Measurements from ENCODE around the gene NRP2. TPM values are rescaled to one million over a fixed set of nuclear protein-coding genes. Genes with fewer than 3 reads are reported as not detected.
A peak's percentile ranks its signal among the peaks of the same experiment; 100 is the strongest.

The NRP2 gene
- total RNA-seq, 2 experiments from 2014 or later, result 0.19 TPM; not detected in 1

- H3K27me3 ChIP-seq (ENCODE audit: control insufficient read depth in 1 of 2, insufficient read depth in 2 of 2, low read length in 2 of 2), result peaks cover 33 to 34% of the 10 kb centered on the region in 2 experiments
- no peak overlapping the region for H3K27ac Mint-ChIP-seq
- TF ChIP-seq, protein P1, sequence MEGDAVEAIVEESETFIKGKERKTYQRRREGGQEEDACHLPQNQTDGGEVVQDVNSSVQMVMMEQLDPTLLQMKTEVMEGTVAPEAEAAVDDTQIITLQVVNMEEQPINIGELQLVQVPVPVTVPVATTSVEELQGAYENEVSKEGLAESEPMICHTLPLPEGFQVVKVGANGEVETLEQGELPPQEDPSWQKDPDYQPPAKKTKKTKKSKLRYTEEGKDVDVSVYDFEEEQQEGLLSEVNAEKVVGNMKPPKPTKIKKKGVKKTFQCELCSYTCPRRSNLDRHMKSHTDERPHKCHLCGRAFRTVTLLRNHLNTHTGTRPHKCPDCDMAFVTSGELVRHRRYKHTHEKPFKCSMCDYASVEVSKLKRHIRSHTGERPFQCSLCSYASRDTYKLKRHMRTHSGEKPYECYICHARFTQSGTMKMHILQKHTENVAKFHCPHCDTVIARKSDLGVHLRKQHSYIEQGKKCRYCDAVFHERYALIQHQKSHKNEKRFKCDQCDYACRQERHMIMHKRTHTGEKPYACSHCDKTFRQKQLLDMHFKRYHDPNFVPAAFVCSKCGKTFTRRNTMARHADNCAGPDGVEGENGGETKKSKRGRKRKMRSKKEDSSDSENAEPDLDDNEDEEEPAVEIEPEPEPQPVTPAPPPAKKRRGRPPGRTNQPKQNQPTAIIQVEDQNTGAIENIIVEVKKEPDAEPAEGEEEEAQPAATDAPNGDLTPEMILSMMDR (IDR thresholded peaks at IDR 0.05), result no peak
- H3K9me3 Mint-ChIP-seq, result no peaks in the 10 kb centered on the region
- H3K36me3 ChIP-seq (ENCODE audit: insufficient read depth, low read length), result no peaks in the 10 kb centered on the region
- peaks cover 19% of the 10 kb centered on the region for H3K4me1 Mint-ChIP-seq (ENCODE audit: low read depth)
- H3K4me3 Mint-ChIP-seq, result no peak overlapping the region
- intact Hi-C loops (cut with DNase I, micrococcal nuclease), result loop anchor here (1.0 to 10.0 kb wide), 10 partner anchors 792 to 1572 kb away; no protein-coding TSS in a partner anchor
- H3K4me3 ChIP-seq (ENCODE audit: low read length), result no peak overlapping the region
- peaks cover 39% of the 10 kb centered on the region for H3K27me3 Mint-ChIP-seq
- H3K4me1 ChIP-seq (ENCODE audit: insufficient read depth, low read length), result peaks cover 14% of the 10 kb centered on the region
- H3K9me3 ChIP-seq (ENCODE audit: control insufficient read depth in 1 of 2, insufficient read depth in 1 of 2, low read length in 2 of 2), result peaks cover 0 to 5% of the 10 kb centered on the region in 2 experiments
- CTCF ChIA-PET, result interaction anchor here (0.7 kb wide), 2 partner anchors 45 to 914 kb away, joined by 3 read pairs; no protein-coding TSS in a partner anchor
- POLR2A ChIA-PET, result no interaction called here
- DNase-seq (no peak), ATAC-seq (ENCODE audit: poor library complexity) (no peak)
- H3K27ac ChIP-seq (ENCODE audit: low read depth in 1 of 2, low read length in 2 of 2), result no peak overlapping the region
- no peaks in the 10 kb centered on the region for H3K36me3 Mint-ChIP-seq (ENCODE audit: low read depth)
Measured at GRCh38 chr2:205679410-205680009, 2.8 kb upstream of the NRP2 start.

GRCh38 chr2:205680067-205680466 is 2.2 kb upstream of the NRP2 start:
- ATAC-seq (ENCODE audit: poor library complexity), result no peak
- peak in 9 of 14 experiments; percentile 10 to 68 (median 22) for DNase-seq
- H3K27ac ChIP-seq (ENCODE audit: low read depth in 1 of 2, low read length in 2 of 2), result no peak overlapping the region
- POLR2A ChIA-PET, result no interaction called here
- no peak overlapping the region for H3K27ac Mint-ChIP-seq
- no peaks in the 10 kb centered on the region for H3K9me3 Mint-ChIP-seq
- no peak overlapping the region for H3K4me3 ChIP-seq (ENCODE audit: low read length)
- H3K9me3 ChIP-seq (ENCODE audit: control insufficient read depth in 1 of 2, insufficient read depth in 1 of 2, low read length in 2 of 2), result peaks cover 0 to 8% of the 10 kb centered on the region in 2 experiments
- H3K4me3 Mint-ChIP-seq, result peak overlapping the region; percentile 70
- no peaks in the 10 kb centered on the region for H3K36me3 ChIP-seq (ENCODE audit: insufficient read depth, low read length)
- H3K36me3 Mint-ChIP-seq (ENCODE audit: low read depth), result no peaks in the 10 kb centered on the region
- H3K27me3 ChIP-seq (ENCODE audit: control insufficient read depth in 1 of 2, insufficient read depth in 2 of 2, low read length in 2 of 2), result peaks cover 39 to 40% of the 10 kb centered on the region in 2 experiments
- intact Hi-C loops (cut with DNase I, micrococcal nuclease), result loop anchor here (1.0 to 5.0 kb wide), 4 partner anchors 793 to 1355 kb away; no protein-coding TSS in a partner anchor
- TF ChIP-seq, protein P1 (IDR thresholded peaks at IDR 0.05), result peak; percentile 60
- H3K4me1 Mint-ChIP-seq (ENCODE audit: low read depth), result peaks cover 23% of the 10 kb centered on the region
- CTCF ChIA-PET, result interaction anchor here (0.7 to 1.0 kb wide), 2 partner anchors 45 to 808 kb away, joined by 3 read pairs; no protein-coding TSS in a partner anchor
- peaks cover 44% of the 10 kb centered on the region for H3K27me3 Mint-ChIP-seq
- H3K4me1 ChIP-seq (ENCODE audit: insufficient read depth, low read length), result peaks cover 14% of the 10 kb centered on the region

DNA sequence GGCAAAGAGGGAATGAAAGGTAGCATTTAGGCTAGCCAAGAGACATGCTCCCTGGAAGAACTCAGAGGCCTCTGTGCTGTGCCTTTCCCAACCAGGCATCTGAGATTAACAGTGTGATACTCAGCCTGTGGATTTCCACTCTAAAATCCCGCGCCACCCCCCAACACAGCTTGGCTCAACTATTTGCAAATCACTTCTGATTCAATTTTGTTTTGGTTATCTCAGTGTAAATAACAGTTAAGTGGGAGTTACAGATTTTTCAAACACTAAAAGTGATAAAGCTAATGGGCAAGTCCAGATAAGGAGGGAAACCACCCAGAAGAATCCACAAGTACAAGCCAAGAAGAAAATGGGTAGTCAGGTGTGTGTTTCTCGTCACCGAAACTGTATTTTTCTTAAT is 1.4 kb upstream of the NRP2 start:
- no peak for ATAC-seq (ENCODE audit: poor library complexity)
- CTCF ChIA-PET, result interaction anchor here (1.0 kb wide), 1 partner anchor 809 kb away, joined by 3 read pairs; no protein-coding TSS in a partner anchor
- TF ChIP-seq, protein P1 (IDR thresholded peaks at IDR 0.05), result no peak
- POLR2A ChIA-PET, result interaction anchor here (0.5 kb wide), 1 partner anchor 1944 kb away, joined by 3 read pairs; no protein-coding TSS in a partner anchor
- Histone ChIP-seq H3K27me3 (ENCODE audit: control insufficient read depth in 1 of 2, insufficient read depth in 2 of 2, low read length in 2 of 2) (peaks cover 46 to 48% of the 10 kb centered on the region in 2 experiments), H3K27ac (ENCODE audit: low read depth in 1 of 2, low read length in 2 of 2) (no peak overlapping the region), H3K4me3 (ENCODE audit: low read length) (no peak overlapping the region), H3K9me3 (ENCODE audit: control insufficient read depth in 1 of 2, insufficient read depth in 1 of 2, low read length in 2 of 2) (peaks cover 0 to 14% of the 10 kb centered on the region in 2 experiments), H3K4me1 (ENCODE audit: insufficient read depth, low read length) (peaks cover 17% of the 10 kb centered on the region), H3K36me3 (ENCODE audit: insufficient read depth, low read length) (no peaks in the 10 kb centered on the region)
- no peaks in the 10 kb centered on the region for H3K9me3 Mint-ChIP-seq
- H3K27ac Mint-ChIP-seq, result no peak overlapping the region
- H3K4me1 Mint-ChIP-seq (ENCODE audit: low read depth), result peaks cover 27% of the 10 kb centered on the region
- intact Hi-C loops (cut with DNase I, micrococcal nuclease), result loop anchor here (1.0 to 5.0 kb wide), 4 partner anchors 794 to 1356 kb away; no protein-coding TSS in a partner anchor
- H3K27me3 Mint-ChIP-seq, result peaks cover 47% of the 10 kb centered on the region
- H3K4me3 Mint-ChIP-seq, result peak overlapping the region; percentile 17
- H3K36me3 Mint-ChIP-seq (ENCODE audit: low read depth), result no peaks in the 10 kb centered on the region
- DNase-seq, result no peak
